ENCODE measurements around the gene C17orf78.
"Not testable (repeated sequence)": the region's sequence is repeated elsewhere in the genome, so short reads cannot be mapped to it uniquely, and the experiment has no call there.

Gene C17orf78

GRCh38 chr17:37386462-37386861, 10.7 kb downstream of the C17orf78 start:
- Histone ChIP-seq H3K27ac (ENCODE audit: low read length) (no peak overlapping the region), H3K36me3 (ENCODE audit: control insufficient read depth in 2 of 2, insufficient read depth in 2 of 2, low read length in 2 of 2) (no peaks in the 10 kb centered on the region), H3K4me1 (ENCODE audit: control insufficient read depth, insufficient read depth, low read length) (no peaks in the 10 kb centered on the region), H3K27me3 (ENCODE audit: control insufficient read depth in 1 of 2, insufficient read depth in 2 of 2, low read length in 2 of 2) (no peaks in the 10 kb centered on the region), H3K9me3 (ENCODE audit: control insufficient read depth in 2 of 2, low read length in 2 of 2) (no peaks in the 10 kb centered on the region), H3K4me3 (ENCODE audit: low read length in 2 of 2) (no peak overlapping the region), H3K9ac (ENCODE audit: low read length in 2 of 2) (no peak overlapping the region)

GRCh38 chr17:37388266-37388665, 12.5 kb downstream of the C17orf78 start:
- Histone ChIP-seq H3K36me3 (ENCODE audit: control insufficient read depth in 2 of 2, insufficient read depth in 2 of 2, low read length in 2 of 2) (no peaks in the 10 kb centered on the region), H3K27ac (ENCODE audit: low read length) (no peak overlapping the region), H3K4me1 (ENCODE audit: control insufficient read depth, insufficient read depth, low read length) (peaks cover 4% of the 10 kb centered on the region), H3K9me3 (ENCODE audit: control insufficient read depth in 2 of 2, low read length in 2 of 2) (no peaks in the 10 kb centered on the region), H3K9ac (ENCODE audit: low read length in 2 of 2) (no peak overlapping the region), H3K4me3 (ENCODE audit: low read length in 2 of 2) (no peak overlapping the region), H3K27me3 (ENCODE audit: control insufficient read depth in 1 of 2, insufficient read depth in 2 of 2, low read length in 2 of 2) (no peaks in the 10 kb centered on the region)

GRCh38 chr17:37389160-37389559, 13.4 kb downstream of the C17orf78 start:
- Histone ChIP-seq H3K27ac (ENCODE audit: low read length) (no peak overlapping the region), H3K4me1 (ENCODE audit: control insufficient read depth, insufficient read depth, low read length) (peaks cover 4% of the 10 kb centered on the region), H3K36me3 (ENCODE audit: control insufficient read depth in 2 of 2, insufficient read depth in 2 of 2, low read length in 2 of 2) (no peaks in the 10 kb centered on the region), H3K9ac (ENCODE audit: low read length in 2 of 2) (no peak overlapping the region), H3K4me3 (ENCODE audit: low read length in 2 of 2) (no peak overlapping the region), H3K27me3 (ENCODE audit: control insufficient read depth in 1 of 2, insufficient read depth in 2 of 2, low read length in 2 of 2) (no peaks in the 10 kb centered on the region), H3K9me3 (ENCODE audit: control insufficient read depth in 2 of 2, low read length in 2 of 2) (no peaks in the 10 kb centered on the region)

GRCh38 chr17:37391146-37391545, 15.4 kb downstream of the C17orf78 start:
- Histone ChIP-seq H3K9me3 (ENCODE audit: control insufficient read depth in 2 of 2, low read length in 2 of 2) (no peaks in the 10 kb centered on the region), H3K4me1 (ENCODE audit: control insufficient read depth, insufficient read depth, low read length) (peaks cover 4% of the 10 kb centered on the region), H3K4me3 (ENCODE audit: low read length in 2 of 2) (no peak overlapping the region), H3K36me3 (ENCODE audit: control insufficient read depth in 2 of 2, insufficient read depth in 2 of 2, low read length in 2 of 2) (no peaks in the 10 kb centered on the region), H3K9ac (ENCODE audit: low read length in 2 of 2) (no peak overlapping the region), H3K27ac (ENCODE audit: low read length) (no peak overlapping the region), H3K27me3 (ENCODE audit: control insufficient read depth in 1 of 2, insufficient read depth in 2 of 2, low read length in 2 of 2) (no peaks in the 10 kb centered on the region)

DNA sequence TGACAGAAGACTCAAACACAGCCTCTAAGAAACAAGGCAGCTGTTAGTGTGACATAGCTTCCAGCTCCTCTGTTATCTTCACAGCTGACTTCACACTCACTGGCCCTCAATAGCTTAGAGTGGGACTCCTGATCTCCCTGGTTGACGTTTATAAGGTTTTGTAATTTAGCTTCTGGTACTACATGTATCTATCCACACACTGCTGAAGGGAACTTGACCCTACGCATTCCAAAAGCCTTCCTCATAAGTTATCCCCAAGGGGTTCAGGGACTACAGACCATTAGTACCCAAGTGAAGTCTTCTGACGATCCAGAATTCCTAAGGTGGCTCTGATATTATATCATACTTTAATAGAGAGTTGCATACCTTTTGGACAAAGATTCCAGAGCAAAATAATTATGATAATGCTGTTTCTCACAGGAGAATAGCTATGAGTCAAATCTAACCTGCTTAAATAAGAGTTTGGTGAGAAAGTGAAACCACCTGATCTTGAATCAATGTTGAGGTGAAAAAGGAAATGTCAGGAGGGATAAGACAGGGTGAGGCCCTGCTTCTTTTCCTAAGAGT, 16.3 kb downstream of the C17orf78 start:
- no peak overlapping the region for H3K27ac ChIP-seq (ENCODE audit: low read length)
- no peaks in the 10 kb centered on the region for H3K36me3 ChIP-seq (ENCODE audit: control insufficient read depth in 2 of 2, insufficient read depth in 2 of 2, low read length in 2 of 2)
- no peak overlapping the region for H3K4me3 ChIP-seq (ENCODE audit: low read length in 2 of 2)
- no peaks in the 10 kb centered on the region for H3K9me3 ChIP-seq (ENCODE audit: control insufficient read depth in 2 of 2, low read length in 2 of 2)
- no peak overlapping the region for H3K9ac ChIP-seq (ENCODE audit: low read length in 2 of 2)
- H3K27me3 ChIP-seq (ENCODE audit: control insufficient read depth in 1 of 2, insufficient read depth in 2 of 2, low read length in 2 of 2) = no peaks in the 10 kb centered on the region
- H3K4me1 ChIP-seq (ENCODE audit: control insufficient read depth, insufficient read depth, low read length) = peaks cover 4% of the 10 kb centered on the region

DNA sequence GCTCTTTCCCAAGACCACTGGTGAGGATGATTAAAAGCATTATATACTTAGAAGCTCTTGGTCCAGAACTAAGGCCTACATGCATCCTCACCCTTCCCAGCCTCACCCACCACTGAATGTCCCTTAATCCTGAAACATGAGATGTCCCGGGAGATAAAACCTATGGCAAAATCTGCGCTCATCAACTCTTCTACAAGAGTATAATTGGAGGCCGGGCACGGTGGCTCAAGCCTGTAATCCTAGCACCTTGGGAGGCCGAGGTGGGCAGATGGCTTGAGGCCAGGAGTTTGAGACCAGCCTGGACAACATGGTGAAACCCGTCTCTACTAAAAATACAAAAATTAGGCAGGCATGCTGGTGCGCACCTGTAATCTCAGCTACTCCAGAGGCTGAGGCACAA, 17.6 kb downstream of the C17orf78 start:
- Histone ChIP-seq H3K27me3 (ENCODE audit: control insufficient read depth in 1 of 2, insufficient read depth in 2 of 2, low read length in 2 of 2) (no peaks in the 10 kb centered on the region), H3K9ac (ENCODE audit: low read length in 2 of 2) (no peak overlapping the region), H3K36me3 (ENCODE audit: control insufficient read depth in 2 of 2, insufficient read depth in 2 of 2, low read length in 2 of 2) (no peaks in the 10 kb centered on the region), H3K4me1 (ENCODE audit: control insufficient read depth, insufficient read depth, low read length) (peaks cover 4% of the 10 kb centered on the region), H3K27ac (ENCODE audit: low read length) (no peak overlapping the region), H3K9me3 (ENCODE audit: control insufficient read depth in 2 of 2, low read length in 2 of 2) (no peaks in the 10 kb centered on the region), H3K4me3 (ENCODE audit: low read length in 2 of 2) (no peak overlapping the region)

DNA sequence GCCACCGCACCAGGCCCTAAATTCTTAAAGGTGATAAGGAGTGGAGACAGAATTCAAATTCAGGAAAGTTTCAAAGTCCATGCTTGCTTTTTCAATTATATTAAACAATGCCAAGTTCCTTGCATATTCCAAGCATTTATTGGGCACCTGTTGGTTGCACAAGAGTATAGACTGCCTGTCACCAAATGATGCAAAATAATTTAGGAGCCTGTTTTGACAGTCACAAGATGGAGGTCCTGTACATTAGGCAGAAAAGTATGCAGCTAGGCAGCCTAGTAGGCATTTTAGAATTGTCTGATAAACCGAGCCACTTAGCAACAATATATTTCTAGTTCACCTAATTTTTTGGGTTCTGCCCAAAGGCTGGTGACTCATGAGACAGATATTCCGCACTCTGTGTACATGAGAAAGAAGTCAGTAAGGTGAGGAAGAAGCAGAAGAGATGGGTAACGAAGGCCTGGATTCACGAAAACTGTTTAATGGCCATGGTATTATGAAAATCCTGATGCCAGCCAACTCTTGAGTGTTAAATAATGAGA, 23.5 kb downstream of the C17orf78 start:
- no peaks in the 10 kb centered on the region for H3K27me3 ChIP-seq (ENCODE audit: control insufficient read depth in 1 of 2, insufficient read depth in 2 of 2, low read length in 2 of 2)
- no peaks in the 10 kb centered on the region for H3K9me3 ChIP-seq (ENCODE audit: control insufficient read depth in 2 of 2, low read length in 2 of 2)
- H3K4me1 ChIP-seq (ENCODE audit: control insufficient read depth, insufficient read depth, low read length) = no peaks in the 10 kb centered on the region
- H3K4me3 ChIP-seq (ENCODE audit: low read length in 2 of 2) = no peak overlapping the region
- no peaks in the 10 kb centered on the region for H3K36me3 ChIP-seq (ENCODE audit: control insufficient read depth in 2 of 2, insufficient read depth in 2 of 2, low read length in 2 of 2)
- no peak overlapping the region for H3K9ac ChIP-seq (ENCODE audit: low read length in 2 of 2)
- no peak overlapping the region for H3K27ac ChIP-seq (ENCODE audit: low read length)

DNA sequence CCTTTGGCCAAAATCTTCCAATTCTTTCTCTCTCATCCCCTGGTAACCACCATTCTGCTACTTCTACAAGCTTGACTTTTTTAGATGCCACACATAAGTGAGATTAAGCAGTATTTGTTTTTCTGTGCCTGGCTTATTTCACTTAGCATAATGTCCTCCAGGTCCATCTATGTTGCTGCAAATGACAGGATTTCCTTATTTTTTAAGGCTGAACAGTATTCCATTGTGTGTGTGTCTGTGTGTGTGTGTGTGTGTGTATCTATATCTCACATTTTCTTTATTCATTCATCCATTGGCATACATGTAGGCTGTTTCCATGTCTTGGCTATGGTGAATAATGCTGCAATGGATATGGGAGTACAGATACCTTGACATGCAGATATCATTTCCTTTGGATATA, 24.7 kb downstream of the C17orf78 start:
- Histone ChIP-seq H3K4me1 (ENCODE audit: control insufficient read depth, insufficient read depth, low read length) (no peaks in the 10 kb centered on the region), H3K27me3 (ENCODE audit: control insufficient read depth in 1 of 2, insufficient read depth in 2 of 2, low read length in 2 of 2) (no peaks in the 10 kb centered on the region)

GRCh38 chr17:37405522-37405921, 29.7 kb downstream of the C17orf78 start:
- peak overlapping the region; percentile 87 to 90 for H3K4me3 ChIP-seq (ENCODE audit: low read length in 2 of 2)
- H3K9me3 ChIP-seq (ENCODE audit: control insufficient read depth in 2 of 2, low read length in 2 of 2); H3K27ac ChIP-seq (ENCODE audit: low read length): not testable (repeated sequence)

More for the DNA sequence above, 24.7 kb downstream of the C17orf78 start:
- Histone ChIP-seq H3K9me3 (ENCODE audit: control insufficient read depth in 2 of 2, low read length in 2 of 2) (no peaks in the 10 kb centered on the region), H3K27ac (ENCODE audit: low read length) (no peak overlapping the region), H3K4me3 (ENCODE audit: low read length in 2 of 2) (no peak overlapping the region), H3K36me3 (ENCODE audit: control insufficient read depth in 2 of 2, insufficient read depth in 2 of 2, low read length in 2 of 2) (no peaks in the 10 kb centered on the region), H3K9ac (ENCODE audit: low read length in 2 of 2) (no peak overlapping the region)

DNA sequence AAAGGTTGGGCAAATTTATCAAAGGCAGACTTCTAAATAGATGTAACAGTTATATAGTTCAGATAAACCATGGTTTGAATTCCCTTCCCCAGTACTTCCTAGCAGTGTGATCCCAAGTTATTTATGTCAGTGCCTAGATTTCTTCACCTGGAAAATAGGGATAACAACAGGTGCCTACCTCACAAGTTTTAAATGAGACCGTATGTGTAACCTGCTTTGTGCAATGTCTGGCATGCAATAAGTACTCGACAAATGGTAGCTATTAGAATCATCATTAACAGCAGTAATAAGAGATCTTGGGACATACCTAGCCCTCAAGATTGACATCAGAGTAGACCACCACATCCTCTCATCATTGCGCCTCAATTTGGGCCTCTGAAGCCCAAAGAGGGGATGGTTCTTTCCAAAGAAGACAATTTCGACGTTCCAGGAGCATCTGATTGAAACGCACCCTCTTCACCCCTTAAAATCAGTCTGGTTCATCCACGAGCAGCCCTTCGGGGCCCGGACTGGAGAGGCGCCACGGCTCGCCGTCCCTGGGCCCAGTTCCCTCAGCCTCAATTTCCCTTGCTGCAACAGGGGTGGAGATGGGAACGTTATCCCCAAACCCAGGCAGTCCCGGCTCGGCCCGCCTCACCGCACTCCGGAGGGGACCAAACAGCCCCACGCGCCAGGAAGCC, 30.3 kb downstream of the C17orf78 start:
- Histone ChIP-seq H3K9ac (ENCODE audit: low read length in 2 of 2) (peak overlapping the region; percentile 85 to 90), H3K27me3 (ENCODE audit: control insufficient read depth in 1 of 2, insufficient read depth in 2 of 2, low read length in 2 of 2) (no peaks in the 10 kb centered on the region), H3K9me3 (ENCODE audit: control insufficient read depth in 2 of 2, low read length in 2 of 2) (no peaks in the 10 kb centered on the region), H3K27ac (ENCODE audit: low read length) (peak overlapping the region; percentile 19), H3K4me1 (ENCODE audit: control insufficient read depth, insufficient read depth, low read length) (peaks cover 7% of the 10 kb centered on the region), H3K36me3 (ENCODE audit: control insufficient read depth in 2 of 2, insufficient read depth in 2 of 2, low read length in 2 of 2) (peaks cover 0 to under 1% of the 10 kb centered on the region in 2 donors), H3K4me3 (ENCODE audit: low read length in 2 of 2) (peak overlapping the region; percentile 87 to 90)

More at GRCh38 chr17:37405522-37405921, 29.7 kb downstream of the C17orf78 start:
- not testable (repeated sequence) for H3K4me1 ChIP-seq (ENCODE audit: control insufficient read depth, insufficient read depth, low read length); H3K27me3 ChIP-seq (ENCODE audit: control insufficient read depth in 1 of 2, insufficient read depth in 2 of 2, low read length in 2 of 2); H3K36me3 ChIP-seq (ENCODE audit: control insufficient read depth in 2 of 2, insufficient read depth in 2 of 2, low read length in 2 of 2)
- H3K9ac ChIP-seq (ENCODE audit: low read length in 2 of 2) = peak overlapping the region in 1 of 2 donors; percentile 85

Data from stomach smooth muscle (tissue), 2 donors.